HepG2 (cell line): Measurements from ENCODE around the gene RPL31. TPM values are rescaled to one million over a fixed set of nuclear protein-coding genes. Genes with fewer than 3 reads are reported as not detected.
A peak's percentile ranks its signal among the peaks of the same experiment; 100 is the strongest.

ENCODE experiments used
- AKAP8 ChIP-seq: sonication (generic); formaldehyde crosslinking; IDR thresholded peaks from 2 replicates; pipeline ENCODE4 v1.5.1; 2020; ENCODE audit warnings: mild to moderate bottlenecking, missing genetic modification reagents
- ARID2 ChIP-seq: sonication (generic); formaldehyde crosslinking; IDR thresholded peaks from 2 replicates; pipeline ENCODE4 v1.8.1; 2022; ENCODE audit warnings: mild to moderate bottlenecking, missing genetic modification reagents, borderline replicate concordance
- CEBPB ChIP-seq: IDR thresholded peaks from 2 replicates; pipeline ENCODE4 v1.6.1; 2011; ENCODE audit warnings: low read depth, low read length, improper control_type of control experiment, borderline replicate concordance
- CHCHD3 ChIP-seq: sonication (generic); formaldehyde crosslinking; IDR thresholded peaks from 2 replicates; pipeline ENCODE4 v1.8.0; 2022; ENCODE audit warnings: mild to moderate bottlenecking, missing genetic modification reagents, moderate library complexity
- GMEB1 ChIP-seq: sonication (generic); formaldehyde crosslinking; IDR thresholded peaks from 2 replicates; pipeline ENCODE4 v1.5.1; 2020; ENCODE audit warnings: missing genetic modification reagents, mild to moderate bottlenecking, borderline replicate concordance
- HHEX ChIP-seq: IDR thresholded peaks from 2 replicates; pipeline ENCODE4 v1.6.1; 2016; ENCODE audit warnings: control low read depth
- LBX2 ChIP-seq: sonication (generic); formaldehyde crosslinking; IDR thresholded peaks from 2 replicates; pipeline ENCODE4 v1.5.0; 2020; ENCODE audit warnings: missing genetic modification reagents, mild to moderate bottlenecking, borderline replicate concordance
- MIER2 ChIP-seq: IDR thresholded peaks from 2 replicates; pipeline ENCODE4 v1.6.1; 2016; ENCODE audit warnings: missing biosample characterization, missing genetic modification reagents
- NFATC3 ChIP-seq: sonication (generic); formaldehyde crosslinking; IDR thresholded peaks from 2 replicates; pipeline ENCODE4 v1.5.1; 2020; ENCODE audit warnings: mild to moderate bottlenecking, missing genetic modification reagents
- NPAS2 ChIP-seq: sonication (generic); formaldehyde crosslinking; IDR thresholded peaks from 2 replicates; pipeline ENCODE4 v1.8.0; 2022; ENCODE audit warnings: mild to moderate bottlenecking, missing genetic modification reagents, borderline replicate concordance
- RBM22 ChIP-seq: fragments of 200-400 bp; formaldehyde crosslinking; optimal IDR thresholded peaks from 2 replicates; pipeline ENCODE3; 2017; ENCODE audit warnings: mild to moderate bottlenecking, low read length, moderate library complexity
- RNF219 ChIP-seq: sonication (generic); formaldehyde crosslinking; IDR thresholded peaks from 2 replicates; pipeline ENCODE4 v1.5.0; 2020; ENCODE audit warnings: mild to moderate bottlenecking, missing genetic modification reagents
- SPEN ChIP-seq: sonication (generic); formaldehyde crosslinking; IDR thresholded peaks from 2 replicates; pipeline ENCODE4 v1.5.1; 2020; ENCODE audit warnings: low read depth, mild to moderate bottlenecking, missing genetic modification reagents
- THRA ChIP-seq: sonication (generic); formaldehyde crosslinking; IDR thresholded peaks from 2 replicates; pipeline ENCODE4 v1.4.0; 2020; ENCODE audit warnings: missing genetic modification reagents, borderline replicate concordance
- ZBTB21 ChIP-seq: sonication (generic); formaldehyde crosslinking; IDR thresholded peaks from 2 replicates; pipeline ENCODE4 v1.4.0; 2020; ENCODE audit warnings: missing genetic modification reagents
- ZNF12 ChIP-seq: sonication (generic); formaldehyde crosslinking; IDR thresholded peaks from 2 replicates; pipeline ENCODE4 v1.5.0; 2020; ENCODE audit warnings: missing genetic modification reagents
- ZNF431 ChIP-seq: sonication (generic); formaldehyde crosslinking; IDR thresholded peaks from 2 replicates; pipeline ENCODE4 v1.9.0; 2022; ENCODE audit warnings: missing genetic modification reagents, low read depth, mild to moderate bottlenecking, borderline replicate concordance
- ZNF543 ChIP-seq: sonication (generic); formaldehyde crosslinking; IDR thresholded peaks from 2 replicates; pipeline ENCODE4 v1.4.0; 2020; ENCODE audit warnings: mild to moderate bottlenecking, missing genetic modification reagents
- ZNF746 ChIP-seq: sonication (generic); formaldehyde crosslinking; IDR thresholded peaks from 2 replicates; pipeline ENCODE4 v1.8.0; 2022; ENCODE audit warnings: mild to moderate bottlenecking, missing genetic modification reagents
- ZNF761 ChIP-seq: sonication (generic); formaldehyde crosslinking; conservative IDR thresholded peaks from 2 replicates; pipeline ENCODE4 v1.4.0; 2020; ENCODE audit warnings: mild to moderate bottlenecking, missing genetic modification reagents
- ZNF841 ChIP-seq: sonication (generic); formaldehyde crosslinking; IDR thresholded peaks from 2 replicates; pipeline ENCODE4 v1.8.1; 2023; ENCODE audit warnings: missing genetic modification reagents, borderline replicate concordance
- ZSCAN29 ChIP-seq: sonication (generic); formaldehyde crosslinking; conservative IDR thresholded peaks from 2 replicates; pipeline ENCODE4 v1.4.0; 2020; ENCODE audit warnings: mild to moderate bottlenecking, missing genetic modification reagents
- ZUFSP ChIP-seq: sonication (generic); formaldehyde crosslinking; IDR thresholded peaks from 2 replicates; pipeline ENCODE4 v1.9.0; 2021; ENCODE audit warnings: missing genetic modification reagents, mild to moderate bottlenecking, borderline replicate concordance
- polyA plus RNA-seq, 8 experiments: library from polyadenylated mRNA; depleted of rRNA in 3 of 8; stranded (reverse) in 7 of 8; unstranded in 1 of 8; fragments of >200 nt; fragmentation: Illumina TruSeq in 4 of 8; extraction: Trizol in 4 of 8; gene quantifications; 2 replicates each; pipeline versions ENCODE4 v1.2.1 to v1.2.3, GENCODE V29; 2011 to 2016; ENCODE audit warnings: low read depth in 4 of 8, missing spikeins in 1 of 8, mixed read lengths in 1 of 8; ENCODE audit not compliant: insufficient read depth in 1 of 8
- total RNA-seq, 5 experiments: library from RNA; depleted of rRNA; stranded (reverse); fragments of >200 nt; fragmentation: Illumina TruSeq; extraction: Trizol; gene quantifications; 2 replicates each; pipeline ENCODE4 v1.2.3, GENCODE V29; 2016; ENCODE audit warnings: low read depth in 1 of 5

RPL31 gene
- total and polyA plus RNA-seq, 2 of the 13 experiments (the other 11 are each of a cell fraction or from before 2014, with no cell fraction given) = 3,331 to 3,582 TPM

GRCh38 chr2:101004620-101005325 is 2.7 kb downstream of the RPL31 start (continued):
- TF ChIP-seq LBX2 (0 out of 2 replicates have a peak, but pooled peaks have one; percentile 47), GMEB1 (CRISPR knock-in tag) (no peak), AKAP8 (CRISPR knock-in tag) (0 out of 2 replicates have a peak, but pooled peaks have one; percentile 13), CHCHD3 (CRISPR knock-in tag) (no peak), ARID2 (peak; percentile 84; the same call in 1 of the 2 replicates), ZNF746 (no peak), RNF219 (CRISPR knock-in tag) (no peak), ZNF841 (no peak), ZNF543 (CRISPR knock-in tag) (no peak), THRA (CRISPR knock-in tag) (no peak), ZSCAN29 (CRISPR knock-in tag) (no peak), ZNF431 (CRISPR knock-in tag) (no peak), SPEN (CRISPR knock-in tag) (no peak), ZNF761 (CRISPR knock-in tag) (no peak), NPAS2 (CRISPR knock-in tag) (no peak), ZBTB21 (no peak), CEBPB (no peak), MIER2 (CRISPR knock-in tag) (no peak), NFATC3 (CRISPR knock-in tag) (no peak), ZNF12 (CRISPR knock-in tag) (no peak), RBM22 (peak; percentile 92), HHEX (CRISPR knock-in tag) (no peak), ZUFSP (CRISPR knock-in tag) (no peak)
